Subcutaneous abdominal adipose tissue (tissue), 5 donors: ENCODE data around the gene TSPO.

ENCODE experiments used
- H3K27ac ChIP-seq: one replicate; pipeline ENCODE4 v1.7.0; 2013; ENCODE audit warnings: low read depth, mild to moderate bottlenecking, inconsistent platforms, low read length, moderate library complexity
- H3K27me3 ChIP-seq, 5 donors: one replicate each; pipeline ENCODE4 v1.7.0; 2013; ENCODE audit warnings: low read length in 5 of 5, inconsistent platforms in 1 of 5; ENCODE audit not compliant: control insufficient read depth in 5 of 5, insufficient read depth in 4 of 5
- H3K36me3 ChIP-seq, 5 donors: one replicate each; pipeline ENCODE4 v1.7.0; 2013; ENCODE audit warnings: low read length in 5 of 5; ENCODE audit not compliant: control insufficient read depth in 5 of 5, insufficient read depth in 5 of 5
- H3K4me1 ChIP-seq, 5 donors: one replicate each; pipeline ENCODE4 v1.7.0; 2013; ENCODE audit warnings: low read length in 5 of 5, mild to moderate bottlenecking in 3 of 5, moderate library complexity in 1 of 5; ENCODE audit not compliant: control insufficient read depth in 5 of 5, insufficient read depth in 5 of 5
- H3K4me3 ChIP-seq, 5 donors: one replicate each; pipeline ENCODE4 v1.7.0; 2013; ENCODE audit warnings: low read length in 5 of 5, low read depth in 1 of 5
- H3K9ac ChIP-seq, 5 donors: one replicate each; pipeline ENCODE4 v1.7.0; 2013; ENCODE audit warnings: low read length in 5 of 5, mild to moderate bottlenecking in 4 of 5, moderate library complexity in 3 of 5
- H3K9me3 ChIP-seq, 5 donors: one replicate each; pipeline ENCODE4 v1.7.0; 2013; ENCODE audit warnings: low read length in 5 of 5; ENCODE audit not compliant: control insufficient read depth in 5 of 5
- donor health status: healthy.
- donor health status: healthy.
- donor health status: healthy.
- donor health status: healthy.
- donor health status: healthy.

The TSPO gene

DNA sequence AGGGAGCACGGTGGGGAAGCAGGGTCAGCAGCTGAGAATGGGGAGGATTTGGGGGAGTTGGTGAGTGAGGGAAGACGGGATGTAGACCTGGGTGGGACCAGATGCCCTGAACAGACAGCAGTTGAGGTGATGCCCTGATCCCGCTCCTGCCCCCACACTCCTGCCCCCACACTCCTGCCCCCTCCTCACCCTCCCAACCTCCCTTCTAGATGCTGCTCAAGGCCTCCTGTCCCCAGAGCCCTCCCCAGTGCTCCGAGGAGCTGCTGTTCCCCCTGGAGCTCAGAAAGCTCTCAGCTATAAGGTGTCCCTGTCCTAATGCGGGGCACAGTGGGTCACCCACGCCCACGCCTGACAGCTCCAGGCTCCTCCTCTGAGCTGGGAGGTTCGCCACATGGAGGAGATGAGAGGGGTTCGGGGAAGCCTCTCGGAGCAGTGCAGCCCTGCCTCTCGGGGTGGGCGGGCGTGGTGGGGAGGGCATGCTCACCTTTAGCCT, 60.6 kb downstream of the TSPO start:
- H3K9me3 ChIP-seq, result no peaks in the 10 kb centered on the region
- H3K27me3 ChIP-seq, result peaks cover 4 to 21% (median 8%) of the 10 kb centered on the region in 5 donors
- no peak overlapping the region for H3K9ac ChIP-seq
- H3K4me3 ChIP-seq, result no peak overlapping the region
- H3K4me1 ChIP-seq, result no peaks in the 10 kb centered on the region
- H3K36me3 ChIP-seq, result no peaks in the 10 kb centered on the region
- H3K27ac ChIP-seq, result no peak overlapping the region

DNA sequence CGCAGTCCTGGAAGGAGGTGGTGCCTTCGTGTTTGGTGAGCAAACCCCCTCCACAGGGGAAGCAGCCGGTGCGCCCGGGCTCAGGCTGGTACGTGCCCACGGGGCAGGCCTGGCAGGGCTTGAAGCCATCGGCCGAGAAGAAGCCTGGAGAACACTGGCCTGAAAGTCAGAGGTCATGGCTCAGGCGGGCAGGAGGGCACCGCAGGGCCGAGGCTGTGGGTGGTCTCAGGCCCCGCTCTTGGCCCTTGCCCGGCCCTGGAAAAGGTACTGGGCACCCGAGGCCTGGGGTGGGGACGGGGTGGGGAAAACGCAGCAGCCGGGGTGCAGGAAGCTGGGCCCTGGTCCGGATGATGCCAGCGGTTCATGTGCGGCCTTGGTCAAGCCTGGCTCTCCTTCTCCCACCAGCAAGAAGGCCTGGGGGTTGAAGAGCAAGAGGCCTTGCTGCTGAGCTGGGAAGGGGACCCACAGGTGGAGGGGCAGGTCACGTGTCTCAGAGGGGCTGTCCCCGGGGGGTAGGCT, 61.1 kb downstream of the TSPO start:
- Histone ChIP-seq H3K27ac (no peak overlapping the region), H3K9me3 (no peaks in the 10 kb centered on the region), H3K27me3 (peaks cover 4 to 21% (median 8%) of the 10 kb centered on the region in 5 donors), H3K36me3 (no peaks in the 10 kb centered on the region), H3K4me1 (no peaks in the 10 kb centered on the region), H3K4me3 (no peak overlapping the region), H3K9ac (no peak overlapping the region)
